GM21737 (cell line): ENCODE results near the gene XRN1.
"Not testable (repeated sequence)": the region's sequence is repeated elsewhere in the genome, so short reads cannot be mapped to it uniquely, and the experiment has no call there.

Source experiments
- ATAC-seq: cut with Tn5 transposase; IDR thresholded peaks from one replicate; pipeline ENCODE4 v1.9.1; 2021; ENCODE audit warnings: mild to moderate bottlenecking, moderate library complexity; ENCODE audit not compliant: unreplicated experiment

The XRN1 gene

GRCh38 chr3:142337994-142338393, 109.8 kb downstream of the XRN1 start:
- no peak for ATAC-seq

GRCh38 chr3:142332390-142332789, 115.4 kb downstream of the XRN1 start:
- no peak for ATAC-seq

GRCh38 chr3:142324275-142324953, 123.4 kb downstream of the XRN1 start:
- not testable (repeated sequence) for ATAC-seq

GRCh38 chr3:142319912-142320311, 127.9 kb downstream of the XRN1 start:
- ATAC-seq, result no peak

- no peak for ATAC-seq
These were observed 128.7 kb downstream of the XRN1 start for GRCh38 chr3:142319094-142319493.

GRCh38 chr3:142318331-142318730, 129.5 kb downstream of the XRN1 start:
- ATAC-seq, result no peak

GRCh38 chr3:142315978-142316388, 131.9 kb downstream of the XRN1 start:
- ATAC-seq, result not testable (repeated sequence)

- no peak for ATAC-seq
These were observed 132.8 kb downstream of the XRN1 start for GRCh38 chr3:142315083-142315482.

GRCh38 chr3:142310439-142310838, 137.4 kb downstream of the XRN1 start:
- no peak for ATAC-seq

- ATAC-seq, result not testable (repeated sequence)
These were observed 145.0 kb downstream of the XRN1 start for GRCh38 chr3:142302847-142303246.

- no peak for ATAC-seq
These were observed 149.2 kb downstream of the XRN1 start for GRCh38 chr3:142298626-142299025.

- no peak for ATAC-seq
These were observed 151.3 kb downstream of the XRN1 start for GRCh38 chr3:142296507-142296906.

GRCh38 chr3:142287866-142288638, 159.8 kb downstream of the XRN1 start:
- ATAC-seq, result no peak

GRCh38 chr3:142285083-142285517, 162.7 kb downstream of the XRN1 start:
- no peak for ATAC-seq

- no peak for ATAC-seq
These were observed 165.3 kb downstream of the XRN1 start for GRCh38 chr3:142282503-142282902.

- ATAC-seq, result no peak
These were observed 166.4 kb downstream of the XRN1 start for GRCh38 chr3:142281474-142281873.

- no peak for ATAC-seq
These were observed 167.8 kb downstream of the XRN1 start for GRCh38 chr3:142279965-142280590.

GRCh38 chr3:142278451-142278850, 169.4 kb downstream of the XRN1 start:
- no peak for ATAC-seq

GRCh38 chr3:142276781-142277180, 171.1 kb downstream of the XRN1 start:
- ATAC-seq, result no peak

- ATAC-seq, result no peak
These were observed 172.0 kb downstream of the XRN1 start for GRCh38 chr3:142275856-142276255.

GRCh38 chr3:142274908-142275307, 172.9 kb downstream of the XRN1 start:
- ATAC-seq, result no peak

GRCh38 chr3:142273501-142273900, 174.3 kb downstream of the XRN1 start:
- ATAC-seq, result no peak
